ENCODE results near the gene TAF10.

TAF10 gene

DNA sequence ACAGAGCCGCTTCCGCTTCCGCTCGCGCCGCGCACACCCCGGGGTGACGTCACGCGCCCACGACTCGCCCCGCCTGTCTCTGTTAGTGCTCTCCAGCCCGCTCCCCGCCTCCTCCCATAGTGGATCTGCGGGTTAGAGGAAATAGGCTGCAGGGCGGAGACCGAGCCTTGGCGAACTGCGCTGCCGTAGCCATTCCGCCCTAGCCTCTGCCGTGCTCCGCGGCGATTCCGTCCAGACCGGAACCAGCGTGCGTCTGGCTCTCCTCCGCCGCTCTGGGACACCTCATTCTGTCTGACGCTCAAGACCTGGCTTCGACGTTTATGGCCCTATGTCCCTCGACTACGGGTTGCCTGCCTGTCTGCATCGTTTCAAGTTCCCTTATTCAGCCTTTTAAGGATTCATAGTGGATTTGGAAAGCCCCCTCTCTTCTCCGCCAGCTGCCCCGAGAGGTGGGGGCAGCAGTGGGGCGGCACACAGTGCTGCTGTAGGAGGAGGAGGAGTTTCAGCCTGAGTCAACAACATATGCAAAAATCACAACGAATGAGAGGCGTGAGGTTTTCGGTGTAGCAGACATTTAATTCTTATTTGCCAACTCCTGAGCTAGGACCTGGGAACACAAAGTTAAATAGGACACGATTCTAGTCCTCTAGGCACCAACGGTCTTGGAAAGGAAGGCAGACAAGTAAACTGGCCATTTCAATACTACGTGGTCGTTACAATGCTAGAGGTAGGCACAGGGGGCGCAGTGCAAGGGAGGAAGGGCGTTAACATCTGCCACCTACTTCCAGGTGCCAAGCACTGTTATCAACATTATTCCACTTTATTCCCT lies at the start of gene TAF10:
TSS of gene TAF10 (minus strand) at position 4 of the 829 bp plus-strand sequence. CDS start 27 bp downstream, outside the sequence.
- TF ChIP-seq, protein P1, sequence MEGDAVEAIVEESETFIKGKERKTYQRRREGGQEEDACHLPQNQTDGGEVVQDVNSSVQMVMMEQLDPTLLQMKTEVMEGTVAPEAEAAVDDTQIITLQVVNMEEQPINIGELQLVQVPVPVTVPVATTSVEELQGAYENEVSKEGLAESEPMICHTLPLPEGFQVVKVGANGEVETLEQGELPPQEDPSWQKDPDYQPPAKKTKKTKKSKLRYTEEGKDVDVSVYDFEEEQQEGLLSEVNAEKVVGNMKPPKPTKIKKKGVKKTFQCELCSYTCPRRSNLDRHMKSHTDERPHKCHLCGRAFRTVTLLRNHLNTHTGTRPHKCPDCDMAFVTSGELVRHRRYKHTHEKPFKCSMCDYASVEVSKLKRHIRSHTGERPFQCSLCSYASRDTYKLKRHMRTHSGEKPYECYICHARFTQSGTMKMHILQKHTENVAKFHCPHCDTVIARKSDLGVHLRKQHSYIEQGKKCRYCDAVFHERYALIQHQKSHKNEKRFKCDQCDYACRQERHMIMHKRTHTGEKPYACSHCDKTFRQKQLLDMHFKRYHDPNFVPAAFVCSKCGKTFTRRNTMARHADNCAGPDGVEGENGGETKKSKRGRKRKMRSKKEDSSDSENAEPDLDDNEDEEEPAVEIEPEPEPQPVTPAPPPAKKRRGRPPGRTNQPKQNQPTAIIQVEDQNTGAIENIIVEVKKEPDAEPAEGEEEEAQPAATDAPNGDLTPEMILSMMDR (IDR thresholded peaks at IDR 0.05; ENCODE audit: low read depth, low read length), result peak; percentile 54
- peak; percentile 97 to 98 for DNase-seq (ENCODE audit: low read depth in 2 of 2)
- H3K4me3 ChIP-seq (replicated peaks in 1 of 2; ENCODE audit: low read depth in 2 of 2, low read length in 2 of 2), result peak within 1 kb of the TSS; percentile 65 to 75

DNA sequence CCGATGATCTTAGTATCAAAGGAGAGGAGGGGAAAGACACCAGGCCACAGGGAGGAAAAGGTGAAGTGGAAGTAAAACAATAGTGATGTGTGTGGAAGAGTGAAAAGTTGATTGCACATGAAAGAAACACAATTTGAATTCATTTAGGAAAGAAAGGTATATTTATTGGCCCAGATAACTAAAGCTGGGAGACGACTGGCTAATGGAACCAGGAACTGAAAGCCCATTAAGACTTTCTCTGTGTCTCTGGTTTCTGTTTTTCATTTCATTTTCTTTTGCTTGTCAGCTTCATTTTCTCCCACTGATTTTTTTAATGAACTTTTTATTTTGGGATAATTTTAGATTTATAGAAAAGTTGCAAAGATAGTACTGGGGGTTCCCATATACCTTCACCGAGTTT lies 48.7 kb upstream of the TAF10 start:
- TF ChIP-seq, protein P1 (IDR thresholded peaks at IDR 0.05; ENCODE audit: low read depth, low read length), result no peak
- H3K4me3 ChIP-seq (replicated peaks in 1 of 2; ENCODE audit: low read depth in 2 of 2, low read length in 2 of 2), result no peak overlapping the region
- DNase-seq (ENCODE audit: low read depth in 2 of 2), result no peak

DNA sequence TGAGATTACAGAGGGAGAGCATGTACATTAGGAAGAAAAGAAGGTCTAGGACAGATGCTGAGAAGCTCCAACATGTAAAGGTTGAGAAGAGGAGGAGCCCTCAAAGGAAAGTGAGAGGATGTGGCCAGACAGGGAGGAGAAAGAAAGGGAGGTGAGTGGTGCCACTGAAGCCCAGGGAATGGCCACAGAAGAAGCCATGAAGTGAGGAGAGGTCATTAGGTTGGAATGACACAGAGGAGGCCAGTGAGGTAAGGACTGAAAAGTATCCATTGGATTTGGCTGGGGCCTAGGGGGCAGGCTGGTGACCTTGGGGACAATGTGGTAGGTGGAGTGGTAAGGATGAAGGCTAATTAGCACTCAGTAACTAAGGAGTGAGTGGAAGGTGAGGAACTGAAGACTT lies 46.6 kb upstream of the TAF10 start:
- no peak overlapping the region for H3K4me3 ChIP-seq (replicated peaks in 1 of 2; ENCODE audit: low read depth in 2 of 2, low read length in 2 of 2)
- no peak for DNase-seq (ENCODE audit: low read depth in 2 of 2)
- TF ChIP-seq, protein P1 (IDR thresholded peaks at IDR 0.05; ENCODE audit: low read depth, low read length), result no peak

DNA sequence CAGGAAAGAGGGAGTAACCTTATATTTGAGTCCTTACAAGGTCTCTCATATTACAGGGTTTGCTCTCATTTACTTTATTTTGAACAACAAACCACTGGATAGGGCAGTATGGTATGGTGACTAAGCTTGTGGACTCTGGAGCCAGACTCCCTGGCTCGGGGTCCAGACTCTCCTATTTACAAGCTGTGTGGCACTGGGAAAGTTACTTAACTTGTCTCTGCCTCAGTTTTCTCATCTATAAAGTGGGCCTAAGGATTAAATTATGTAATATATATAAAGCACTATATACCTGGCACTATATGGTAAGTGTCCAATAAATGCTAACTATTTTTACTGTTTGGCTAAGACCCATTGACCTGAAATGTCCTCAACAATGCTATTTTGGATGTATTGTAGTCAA lies 45.3 kb upstream of the TAF10 start:
- H3K4me3 ChIP-seq (replicated peaks in 1 of 2; ENCODE audit: low read depth in 2 of 2, low read length in 2 of 2), result no peak overlapping the region
- no peak for DNase-seq (ENCODE audit: low read depth in 2 of 2)
- TF ChIP-seq, protein P1 (IDR thresholded peaks at IDR 0.05; ENCODE audit: low read depth, low read length), result no peak

DNA sequence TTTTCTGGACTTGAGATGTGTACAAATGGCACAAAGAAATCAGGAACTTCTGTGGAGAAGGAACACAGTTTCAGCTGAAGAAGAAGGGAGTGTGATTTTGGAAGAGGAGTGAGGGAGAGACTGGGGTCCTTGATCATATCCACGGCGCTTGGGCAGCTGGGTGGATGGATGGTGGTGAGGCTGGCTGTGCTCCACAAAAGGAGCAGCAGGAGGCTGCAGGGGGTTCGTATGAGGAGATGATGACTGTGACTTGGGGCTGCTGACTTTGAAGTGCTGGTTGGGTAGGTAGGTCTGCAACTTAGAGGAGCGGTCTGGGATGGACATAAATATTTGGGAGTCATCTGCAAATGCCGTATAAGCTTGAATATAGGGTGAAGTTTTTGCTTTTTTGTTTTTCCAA lies 44.9 kb upstream of the TAF10 start:
- no peak for DNase-seq (ENCODE audit: low read depth in 2 of 2)
- TF ChIP-seq, protein P1 (IDR thresholded peaks at IDR 0.05; ENCODE audit: low read depth, low read length), result no peak
- no peak overlapping the region for H3K4me3 ChIP-seq (replicated peaks in 1 of 2; ENCODE audit: low read depth in 2 of 2, low read length in 2 of 2)

DNA sequence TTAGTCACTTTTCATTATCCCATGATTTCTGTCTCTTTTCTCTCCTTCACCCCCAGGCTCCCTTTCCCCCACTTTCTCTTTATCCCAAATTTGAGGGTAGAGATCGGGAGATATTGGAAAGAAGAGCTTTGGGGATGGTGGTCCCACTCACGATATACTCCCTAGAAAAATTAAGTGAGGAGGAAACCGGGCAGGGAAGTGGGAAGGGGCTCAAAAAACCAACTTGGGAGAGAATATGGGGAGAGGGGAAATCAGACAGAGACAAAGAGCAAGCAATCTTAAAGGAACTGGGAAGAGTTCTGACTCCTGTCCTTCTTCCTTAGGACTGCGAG lies 44.5 kb upstream of the TAF10 start:
- no peak overlapping the region for H3K4me3 ChIP-seq (replicated peaks in 1 of 2; ENCODE audit: low read depth in 2 of 2, low read length in 2 of 2)
- no peak for DNase-seq (ENCODE audit: low read depth in 2 of 2)
- TF ChIP-seq, protein P1 (IDR thresholded peaks at IDR 0.05; ENCODE audit: low read depth, low read length), result no peak

Measured in cardiac fibroblast (primary cell).